NCI-H460 (cell line): ENCODE measurements around the gene PRAMEF4. TPM values are rescaled to one million over a fixed set of nuclear protein-coding genes. Genes with fewer than 3 reads are reported as not detected.
"Not testable (repeated sequence)": the region's sequence is repeated elsewhere in the genome, so short reads cannot be mapped to it uniquely, and the experiment has no call there.

ENCODE experiments used
- DNase-seq: peaks from one replicate; pipeline ENCODE4 v3.0.0-alpha.2; 2016; ENCODE audit warnings: low read depth; ENCODE audit errors: extremely low read depth
- polyA plus RNA-seq: library from polyadenylated mRNA; depleted of rRNA; stranded (reverse); fragments of >200 nt; gene quantifications from 2 replicates; pipeline ENCODE4 v1.2.3, GENCODE V29; 2014; cell fraction: nucleus; rRNA removed
- small RNA-seq, 2 experiments: library from RNA; depleted of rRNA; stranded (forward); fragments of <200 nt; gene quantifications; one replicate each; pipeline ENCODE3, GENCODE V24; 2014
- total RNA-seq: library from RNA; depleted of rRNA; stranded (reverse); fragments of >200 nt; shearing (Covaris generic); gene quantifications from 2 replicates; pipeline ENCODE4 v1.2.3, GENCODE V29; 2014; rRNA removed

The PRAMEF4 gene
- total RNA-seq = 0.07 TPM in 1 of 2 replicates, not detected in the other
- polyA plus RNA-seq = not detected in 2 replicates

- not testable (repeated sequence) for DNase-seq
These were observed at the start of gene PRAMEF4 for GRCh38 chr1:12886101-12886500. Gene PRAMEF4, minus strand, starts transcription at chr1:12886201. Its CDS starts 2,807 bp downstream, at chr1:12883394.

- DNase-seq = not testable (repeated sequence)
These were observed 38.4 kb upstream of the PRAMEF4 start for GRCh38 chr1:12924368-12924767.

GRCh38 chr1:12921749-12922148 lies 35.7 kb upstream of the PRAMEF4 start:
- not testable (repeated sequence) for DNase-seq

- not testable (repeated sequence) for DNase-seq
These were observed 30.3 kb upstream of the PRAMEF4 start, which contains the start of gene PRAMEF7 for GRCh38 chr1:12916310-12916709. Gene PRAMEF7, plus strand, starts transcription at chr1:12916610. Its CDS starts 1,083 bp downstream, at chr1:12917693.

GRCh38 chr1:12903793-12904572 lies 18.0 kb upstream of the PRAMEF4 start:
- DNase-seq = not testable (repeated sequence)

GRCh38 chr1:12899186-12899585 lies 13.2 kb upstream of the PRAMEF4 start:
- not testable (repeated sequence) for DNase-seq

- DNase-seq = not testable (repeated sequence)
These were observed 12.2 kb upstream of the PRAMEF4 start, which contains the start of gene PRAMEF10 for GRCh38 chr1:12898170-12898569. Gene PRAMEF10, minus strand, starts transcription at chr1:12898270. Its CDS starts 2,423 bp downstream, at chr1:12895847.

GRCh38 chr1:12878453-12878852 lies 7.5 kb downstream of the PRAMEF4 start:
- not testable (repeated sequence) for DNase-seq

GRCh38 chr1:12863131-12863880 lies 22.7 kb downstream of the PRAMEF4 start:
- DNase-seq = not testable (repeated sequence)

- DNase-seq = not testable (repeated sequence)
These were observed 29.2 kb downstream of the PRAMEF4 start, which contains the start of gene PRAMEF2 for GRCh38 chr1:12856786-12857185. Gene PRAMEF2, plus strand, starts transcription at chr1:12857086. Its CDS starts 1,924 bp downstream, at chr1:12859010.

GRCh38 chr1:12851779-12852178 lies 34.2 kb downstream of the PRAMEF4 start:
- no peak for DNase-seq

GRCh38 chr1:12848620-12849019 lies 37.4 kb downstream of the PRAMEF4 start, which contains the start of gene HNRNPCL1:
Gene HNRNPCL1, minus strand, starts transcription at chr1:12848720. Its CDS starts 431 bp downstream, at chr1:12848289.
- not testable (repeated sequence) for DNase-seq

- DNase-seq = not testable (repeated sequence)
These were observed 52.8 kb downstream of the PRAMEF4 start for GRCh38 chr1:12833251-12833650.

- not testable (repeated sequence) for DNase-seq
These were observed 54.7 kb downstream of the PRAMEF4 start, which contains the start of gene PRAMEF11 for GRCh38 chr1:12831310-12831709. Gene PRAMEF11, minus strand, starts transcription at chr1:12831410. Its CDS starts 2,621 bp downstream, at chr1:12828789.

Small RNA genes within 50 kb of the gene (small RNA-seq; reads per million reads assigned to genes)
- gene RNU6-1072P = 0 reads per million in 2 experiments

Other genes with a start within 250 kb of the PRAMEF4 start
- gene AADACL4, start 242.1 kb downstream of the PRAMEF4 start, total RNA-seq = not detected in 2 replicates
- 0.05 TPM in 1 of 2 replicates, not detected in the other for gene AADACL3, start 170.1 kb downstream of the PRAMEF4 start, total RNA-seq
- not detected in 2 replicates for gene CFAP107, start 140.0 kb downstream of the PRAMEF4 start, total RNA-seq
- not detected in 2 replicates for gene PRAMEF12, start 112.5 kb downstream of the PRAMEF4 start, total RNA-seq
- not detected in 2 replicates for gene PRAMEF1, start 94.8 kb downstream of the PRAMEF4 start, total RNA-seq
- gene PRAMEF11, start 54.8 kb downstream of the PRAMEF4 start, total RNA-seq = not detected in 2 replicates
- not detected in 2 replicates for gene HNRNPCL1, start 37.5 kb downstream of the PRAMEF4 start, total RNA-seq
- gene PRAMEF2, start 29.1 kb downstream of the PRAMEF4 start, total RNA-seq = not detected in 2 replicates
- gene PRAMEF10, start 12.1 kb upstream of the PRAMEF4 start, total RNA-seq = not detected in 2 replicates
- not detected in 2 replicates for gene PRAMEF7, start 30.4 kb upstream of the PRAMEF4 start, total RNA-seq
- gene PRAMEF6, start 61.4 kb upstream of the PRAMEF4 start, total RNA-seq = not detected in 2 replicates
- not detected in 2 replicates for gene PRAMEF27, start 170.4 kb upstream of the PRAMEF4 start, total RNA-seq
- gene HNRNPCL3, start 174.6 kb upstream of the PRAMEF4 start, total RNA-seq = not detected in 2 replicates
- gene PRAMEF25, start 184.6 kb upstream of the PRAMEF4 start, total RNA-seq = not detected in 2 replicates
- gene HNRNPCL2, start 230.7 kb upstream of the PRAMEF4 start, total RNA-seq = not detected in 2 replicates